Inflammatory macrophage treated with lipopolysaccharide for 1 hour (primary cell): Measurements from ENCODE around the gene NCOR1.

Experiments used
- DNase-seq, 2 donors: peaks; one replicate each; pipeline ENCODE4 v3.0.0-alpha.2; 2020 to 2022

NCOR1 gene

GRCh38 chr17:16025202-16025601 is 190.1 kb downstream of the NCOR1 start:
- DNase-seq, result no peak

- DNase-seq, result no peak
These were observed 191.5 kb downstream of the NCOR1 start for GRCh38 chr17:16023881-16024280.

GRCh38 chr17:16019347-16019746 is 196.0 kb downstream of the NCOR1 start:
- DNase-seq, result no peak

GRCh38 chr17:16013943-16014407 is 201.4 kb downstream of the NCOR1 start:
- no peak for DNase-seq

GRCh38 chr17:16007439-16007838 is 207.9 kb downstream of the NCOR1 start:
- DNase-seq, result no peak

GRCh38 chr17:16005636-16006035 is 209.7 kb downstream of the NCOR1 start:
- DNase-seq, result no peak

- DNase-seq, result no peak
These were observed 211.5 kb downstream of the NCOR1 start for GRCh38 chr17:16003841-16004240.

GRCh38 chr17:16002708-16003260 is 212.6 kb downstream of the NCOR1 start:
- DNase-seq, result no peak

- DNase-seq, result no peak
These were observed 214.0 kb downstream of the NCOR1 start for GRCh38 chr17:16001226-16001897.

- DNase-seq, result no peak
These were observed 215.1 kb downstream of the NCOR1 start for GRCh38 chr17:15999974-16000827.

GRCh38 chr17:15999141-15999973 is 216.0 kb downstream of the NCOR1 start, which contains the start of the genes TTC19 and ZSWIM7:
Gene TTC19, plus strand, starts transcription at chr17:15999824. Its CDS starts 25 bp downstream, at chr17:15999849.
Gene ZSWIM7, minus strand, starts transcription at chr17:15999704. Its CDS starts 110 bp downstream, at chr17:15999594.
- peak; percentile 92 for DNase-seq

GRCh38 chr17:15998031-15998562 is 217.2 kb downstream of the NCOR1 start:
- peak in 1 of 2 donors; percentile 43 for DNase-seq

GRCh38 chr17:15996322-15996721 is 219.0 kb downstream of the NCOR1 start:
- DNase-seq, result no peak

- no peak for DNase-seq
These were observed 233.4 kb downstream of the NCOR1 start for GRCh38 chr17:15981646-15982580.

- no peak for DNase-seq
These were observed 234.1 kb downstream of the NCOR1 start for GRCh38 chr17:15981208-15981607.
